ENCODE data around the gene CHST8.

The CHST8 gene

DNA sequence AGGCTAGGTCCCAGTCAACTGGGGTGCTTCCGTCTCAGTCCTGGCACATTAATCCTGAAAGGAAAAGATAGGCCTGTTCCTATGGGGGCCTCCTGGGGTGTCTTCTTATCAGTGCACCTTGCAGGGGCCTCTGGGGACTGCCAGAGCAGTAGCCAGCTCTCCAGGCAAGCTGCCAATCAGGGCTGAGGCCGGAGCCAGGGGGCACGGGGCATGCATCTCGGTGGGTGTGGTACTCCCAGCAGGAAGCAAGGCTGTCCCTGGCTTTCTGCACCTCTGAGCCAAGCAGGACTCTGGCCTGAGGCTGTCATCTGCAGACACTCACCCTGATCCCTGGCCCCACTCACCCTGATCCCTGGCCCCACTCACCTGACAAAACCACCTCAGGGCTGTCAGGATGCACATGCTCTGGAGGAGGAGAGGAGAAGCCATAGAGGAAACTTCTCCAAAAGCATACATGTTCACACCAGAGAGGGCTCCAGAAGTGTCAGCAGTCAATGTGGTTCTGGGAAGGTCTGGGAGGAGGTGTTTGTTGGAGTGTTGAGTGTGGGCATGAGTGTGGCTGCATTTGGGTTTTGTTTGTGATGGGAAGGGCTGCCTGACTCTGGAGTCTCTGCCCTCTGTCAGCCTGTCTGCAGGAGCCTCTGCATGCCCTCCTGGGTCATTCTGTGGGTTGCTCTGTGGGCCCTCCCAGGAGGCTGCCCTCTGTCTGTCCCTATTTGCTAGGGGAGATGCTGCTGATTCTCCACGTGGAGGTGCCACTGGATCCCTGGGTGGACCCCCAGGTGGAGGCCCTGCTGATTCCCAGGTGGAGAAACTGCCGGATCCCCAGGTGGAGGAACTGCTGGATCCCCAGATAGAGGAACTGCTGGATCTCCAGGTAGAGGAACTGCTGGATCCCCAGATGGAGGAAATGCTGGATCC is 152.2 kb downstream of the CHST8 start:
- no peak for DNase-seq

DNA sequence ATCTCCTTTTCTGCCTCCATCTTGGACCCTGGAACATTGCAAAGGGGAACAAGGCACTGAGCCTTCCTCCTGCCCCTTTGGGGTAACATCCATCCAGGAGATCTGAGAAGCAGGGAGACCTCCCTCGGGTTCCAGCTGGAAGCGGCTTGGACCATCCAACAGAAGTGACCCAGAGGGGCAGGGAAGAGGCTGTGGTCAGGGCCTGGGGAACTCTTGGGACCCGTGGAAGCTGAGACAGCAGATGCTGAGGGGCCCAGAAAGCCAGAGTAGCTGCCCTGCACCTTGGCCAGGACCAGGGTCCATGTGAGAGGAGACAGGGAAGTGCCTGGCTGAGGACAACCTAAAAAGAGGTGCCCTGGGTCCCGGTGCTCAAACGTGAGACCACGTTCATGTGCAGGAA is 153.0 kb downstream of the CHST8 start:
- no peak for DNase-seq

DNA sequence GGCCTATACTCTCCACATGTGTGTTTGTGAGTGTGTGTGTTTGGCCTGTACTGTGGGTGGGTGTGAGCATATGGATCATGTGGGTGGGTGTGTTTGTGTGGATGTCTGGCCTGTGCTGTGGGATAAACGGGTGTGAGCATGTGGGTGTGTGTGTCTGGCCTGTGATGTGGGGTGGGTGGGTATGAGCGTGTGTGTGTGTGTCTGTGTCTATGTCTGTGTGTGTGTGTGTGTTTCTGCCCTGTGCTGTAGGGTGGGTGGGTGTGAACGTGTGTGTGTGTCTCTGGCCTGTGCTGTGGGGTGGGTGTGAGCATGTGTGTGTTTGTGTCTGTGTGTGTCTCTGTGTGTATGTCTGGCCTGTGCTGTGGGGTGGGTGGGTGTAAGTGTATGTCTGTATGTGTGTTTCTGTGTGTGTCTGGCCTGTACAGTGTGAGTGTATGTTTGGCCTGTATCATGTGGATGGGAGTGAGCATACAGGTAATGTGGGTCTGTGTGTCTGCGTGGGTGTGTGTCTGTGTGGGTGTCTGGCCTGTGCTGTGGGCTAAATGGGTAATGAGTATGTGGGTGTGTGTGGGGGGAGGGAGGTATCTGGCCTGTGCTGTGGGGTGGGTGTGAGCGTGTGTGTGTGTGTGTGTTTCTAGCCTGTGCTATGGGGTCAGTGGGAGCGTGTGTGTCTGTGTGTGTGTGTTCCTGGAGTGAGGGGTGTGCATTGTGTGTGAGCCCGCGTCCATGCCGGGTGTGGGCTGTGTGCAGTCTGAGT is 154.2 kb downstream of the CHST8 start:
- DNase-seq = no peak

GRCh38 chr19:33777351-33777750 is 155.6 kb downstream of the CHST8 start:
- DNase-seq = no peak

GRCh38 chr19:33777753-33778088 is 156.0 kb downstream of the CHST8 start:
- DNase-seq = no peak

DNA sequence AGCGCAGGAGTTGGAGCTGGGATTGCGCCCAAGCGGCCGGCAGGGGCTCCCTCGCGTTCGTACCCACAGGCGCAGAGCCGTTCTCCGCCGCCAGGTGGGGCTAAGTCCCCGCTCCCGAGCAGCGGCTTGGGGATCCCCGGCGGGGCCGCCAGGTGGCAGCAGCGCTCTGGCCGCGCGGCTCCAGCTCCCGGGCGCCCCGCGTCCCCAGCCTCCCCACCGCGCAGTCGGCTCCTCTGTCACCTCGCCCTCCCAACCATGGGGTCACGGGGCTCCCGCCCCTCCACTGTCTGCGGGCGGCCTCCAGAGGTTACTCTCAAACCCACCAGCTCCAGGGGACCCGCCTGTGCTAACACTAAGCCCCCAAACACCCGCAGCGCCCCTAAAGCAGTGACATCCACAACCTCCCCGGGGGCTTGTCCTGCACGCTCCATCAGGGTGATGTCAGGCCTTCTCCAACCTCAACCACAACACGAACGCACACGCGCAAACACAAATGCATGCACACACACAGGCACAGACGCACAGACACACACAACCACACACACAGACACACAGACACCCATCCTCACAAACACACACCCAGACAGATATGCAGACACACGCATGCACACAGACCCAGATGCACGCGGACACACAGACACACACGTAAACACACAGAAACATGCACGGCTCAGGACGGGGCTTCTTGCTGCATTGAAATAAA is 156.5 kb downstream of the CHST8 start:
- DNase-seq = no peak

- DNase-seq = no peak
These were observed 158.1 kb downstream of the CHST8 start for GRCh38 chr19:33779849-33780248.

DNA sequence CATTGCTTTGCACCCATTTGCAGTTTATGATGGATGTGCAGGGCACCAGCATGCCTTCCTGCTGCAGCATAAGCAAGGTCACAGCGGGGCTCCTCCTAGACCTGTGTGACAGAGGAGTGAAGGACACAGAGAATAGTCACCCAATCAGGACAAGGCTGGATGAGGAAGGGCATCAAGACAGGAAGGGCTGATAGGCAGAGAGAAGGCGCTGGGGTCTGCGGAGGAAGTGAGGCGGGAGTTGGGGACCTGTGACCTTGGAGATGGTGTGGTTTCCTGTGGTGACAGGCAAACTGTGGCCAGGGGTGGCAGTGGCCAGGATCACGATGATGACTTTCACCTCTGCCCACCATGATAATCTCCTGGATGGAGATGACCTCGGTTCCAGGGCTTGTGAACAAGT is 158.5 kb downstream of the CHST8 start:
- DNase-seq = no peak

DNA sequence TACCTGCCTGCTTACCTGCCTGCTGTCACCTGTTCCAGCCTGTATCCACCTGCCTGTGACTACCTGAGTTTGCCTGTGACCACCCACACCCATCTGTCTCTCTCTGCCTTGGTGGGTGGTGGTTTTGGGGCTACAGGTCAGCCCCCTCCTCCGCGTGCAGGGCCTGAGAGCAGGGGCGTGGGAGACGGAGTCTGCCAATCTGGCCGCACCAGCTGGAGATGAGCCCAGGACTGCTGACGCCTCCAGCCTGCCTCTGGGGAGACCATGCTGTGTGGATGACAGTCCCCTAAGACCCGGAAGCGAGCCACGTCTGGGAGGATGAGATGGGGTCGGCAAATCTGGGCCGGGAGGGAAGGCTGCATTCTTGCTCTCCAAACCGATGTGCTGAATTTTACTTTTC is 159.0 kb downstream of the CHST8 start:
- DNase-seq = no peak

DNA sequence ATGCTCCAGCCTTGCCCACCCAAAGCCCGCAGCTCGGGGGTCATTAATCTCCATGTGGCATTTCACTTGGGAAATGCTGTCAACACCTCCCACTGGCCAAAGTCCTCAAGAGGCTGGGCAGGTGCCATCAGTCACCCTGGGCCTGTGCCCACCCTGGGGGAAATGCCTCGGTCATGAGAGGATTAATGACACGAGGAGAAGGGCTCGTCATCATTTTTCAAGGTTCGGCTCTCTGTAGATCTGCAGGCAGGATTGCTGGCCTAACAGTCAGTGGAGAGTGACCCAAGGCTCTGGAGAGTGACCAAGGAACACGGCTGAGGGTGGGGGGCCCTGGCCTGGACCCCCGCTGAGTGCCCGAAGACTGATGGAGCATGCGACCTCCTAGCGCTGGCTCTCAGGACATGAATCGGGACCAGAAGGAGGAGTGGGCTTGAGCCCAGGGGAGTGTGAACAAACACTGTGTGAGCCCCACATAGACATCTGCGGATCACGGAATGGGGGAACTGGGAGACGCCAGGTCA is 159.7 kb downstream of the CHST8 start:
- DNase-seq = no peak

DNA sequence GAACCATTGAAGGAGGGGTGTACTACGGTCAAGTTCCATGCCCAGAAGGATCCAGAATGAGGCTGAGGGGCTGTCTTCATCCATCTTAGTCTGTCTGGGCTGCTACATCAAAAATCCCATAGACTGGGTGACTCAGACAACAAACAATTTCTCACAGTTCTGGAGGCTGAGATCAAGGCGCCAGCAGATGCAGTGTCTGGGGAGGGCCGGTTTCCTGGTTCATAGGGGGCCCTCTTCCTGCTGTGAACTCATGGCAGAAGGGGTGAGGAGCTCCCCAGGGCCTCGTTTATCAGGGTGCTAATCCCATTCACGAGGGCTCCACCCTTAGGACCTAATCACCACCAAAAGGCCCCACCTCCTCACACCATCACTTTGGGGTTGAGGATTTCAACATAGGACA is 160.2 kb downstream of the CHST8 start:
- DNase-seq = no peak

DNA sequence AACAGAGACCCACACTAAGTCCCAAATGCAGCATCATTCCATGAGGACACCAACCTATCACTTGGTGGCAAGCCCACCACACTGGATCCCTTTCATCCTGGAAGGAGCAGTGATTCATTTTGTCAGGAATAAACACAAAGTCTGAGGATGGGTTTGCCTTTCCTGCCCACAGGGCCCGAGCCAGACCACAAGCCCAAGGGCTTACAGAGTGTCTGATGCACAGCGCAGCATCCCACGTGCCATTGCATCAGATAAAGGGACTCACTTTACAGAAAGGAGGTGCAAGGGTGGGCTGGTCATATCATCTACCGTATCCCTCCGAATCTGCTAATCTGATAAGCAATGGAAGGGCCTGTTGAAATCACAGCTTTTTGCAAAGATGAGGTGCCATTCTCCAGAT is 162.7 kb downstream of the CHST8 start:
- DNase-seq = no peak

DNA sequence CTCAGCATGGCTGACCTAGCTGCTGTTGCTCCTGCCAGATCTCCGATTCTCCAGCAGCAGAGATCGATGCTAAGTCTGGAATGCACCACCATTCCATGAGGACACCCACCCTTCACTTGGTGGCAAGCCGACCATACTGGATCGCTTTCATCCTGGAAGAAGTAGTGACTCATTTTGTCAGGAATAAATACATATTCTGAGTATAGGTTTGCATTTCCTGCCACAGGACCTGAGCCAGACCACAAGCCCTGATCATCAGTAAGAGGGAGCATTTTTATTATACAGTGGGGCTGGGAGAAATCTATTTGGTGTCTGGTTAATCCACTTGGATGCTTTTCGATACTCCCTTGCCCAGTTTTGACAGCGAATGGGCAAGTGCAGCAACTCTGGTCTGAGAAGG is 164.0 kb downstream of the CHST8 start:
- DNase-seq = no peak

DNA sequence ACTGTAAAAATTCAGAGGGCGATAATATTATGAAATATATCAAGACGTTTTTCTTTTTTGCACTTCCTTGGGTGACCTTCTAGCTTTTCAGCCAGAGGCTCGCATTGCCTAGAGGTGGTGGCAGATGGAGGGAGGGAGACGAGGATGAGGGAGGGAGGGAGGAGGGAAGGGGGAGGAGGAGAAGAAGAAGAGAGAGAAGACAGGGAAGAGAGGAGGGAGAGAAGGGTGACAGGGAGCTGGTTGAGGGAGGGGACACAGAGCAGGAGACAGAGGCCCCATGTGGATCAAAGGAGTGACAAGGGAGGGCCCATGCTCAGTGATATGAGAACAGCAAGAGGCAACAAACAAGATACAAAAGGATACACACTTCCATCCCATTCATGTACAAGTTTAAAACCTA is 166.9 kb downstream of the CHST8 start:
- no peak for DNase-seq

DNA sequence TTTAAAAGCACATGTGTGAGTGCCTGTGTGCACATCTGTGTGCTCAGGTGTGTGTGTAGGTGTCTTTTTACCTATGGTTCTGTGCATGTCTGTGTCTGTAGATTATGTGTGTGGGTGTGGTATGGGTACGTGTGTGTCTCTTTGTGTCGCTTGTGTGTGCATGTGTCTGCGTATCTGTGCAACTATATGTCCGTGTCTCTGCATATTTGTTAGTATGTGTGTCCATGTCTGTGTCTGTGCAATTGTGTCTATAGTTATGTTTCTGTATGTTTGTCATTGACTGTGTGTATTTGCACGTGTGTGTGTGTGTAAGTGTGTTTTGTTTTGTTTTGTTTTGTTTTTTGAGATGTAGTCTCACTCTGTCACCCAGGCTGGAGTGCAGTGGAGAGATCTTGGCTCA is 167.6 kb downstream of the CHST8 start:
- DNase-seq = no peak

DNA sequence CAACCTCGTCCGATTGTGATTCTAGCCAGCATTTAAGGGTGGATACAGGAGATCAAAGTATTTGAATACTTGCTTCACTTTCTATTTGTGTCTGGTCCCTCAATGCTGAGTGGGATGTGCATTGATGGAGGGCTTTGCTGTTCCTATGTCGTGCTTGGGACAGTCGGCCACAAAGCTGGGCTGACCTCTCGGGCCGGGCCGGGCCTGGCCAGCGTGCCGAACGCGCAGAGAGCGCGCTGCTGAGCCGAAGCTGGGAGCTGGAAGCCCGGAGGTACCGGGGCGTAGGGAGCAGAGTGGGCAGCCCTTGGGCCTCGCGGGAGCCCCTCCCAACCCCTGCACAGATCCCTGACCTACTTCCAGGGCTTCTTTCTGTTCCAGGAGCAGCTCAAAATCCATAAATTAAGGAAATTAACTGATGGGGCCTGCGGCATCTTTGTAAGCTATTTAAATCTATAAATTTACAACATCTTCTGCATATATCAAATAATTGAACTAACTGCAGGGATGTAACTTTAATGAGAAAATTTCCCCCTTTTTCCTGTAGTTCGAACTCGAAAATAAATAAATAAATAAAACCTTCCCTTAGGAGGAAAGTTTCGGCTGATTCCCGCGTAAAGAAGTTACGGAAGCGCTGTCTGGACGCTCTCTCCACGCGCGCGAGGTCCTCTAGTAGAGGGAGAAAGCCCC is 173.1 kb downstream of the CHST8 start:
- no peak for DNase-seq

GRCh38 chr19:33795370-33796163 is 173.8 kb downstream of the CHST8 start:
- no peak for DNase-seq

DNA sequence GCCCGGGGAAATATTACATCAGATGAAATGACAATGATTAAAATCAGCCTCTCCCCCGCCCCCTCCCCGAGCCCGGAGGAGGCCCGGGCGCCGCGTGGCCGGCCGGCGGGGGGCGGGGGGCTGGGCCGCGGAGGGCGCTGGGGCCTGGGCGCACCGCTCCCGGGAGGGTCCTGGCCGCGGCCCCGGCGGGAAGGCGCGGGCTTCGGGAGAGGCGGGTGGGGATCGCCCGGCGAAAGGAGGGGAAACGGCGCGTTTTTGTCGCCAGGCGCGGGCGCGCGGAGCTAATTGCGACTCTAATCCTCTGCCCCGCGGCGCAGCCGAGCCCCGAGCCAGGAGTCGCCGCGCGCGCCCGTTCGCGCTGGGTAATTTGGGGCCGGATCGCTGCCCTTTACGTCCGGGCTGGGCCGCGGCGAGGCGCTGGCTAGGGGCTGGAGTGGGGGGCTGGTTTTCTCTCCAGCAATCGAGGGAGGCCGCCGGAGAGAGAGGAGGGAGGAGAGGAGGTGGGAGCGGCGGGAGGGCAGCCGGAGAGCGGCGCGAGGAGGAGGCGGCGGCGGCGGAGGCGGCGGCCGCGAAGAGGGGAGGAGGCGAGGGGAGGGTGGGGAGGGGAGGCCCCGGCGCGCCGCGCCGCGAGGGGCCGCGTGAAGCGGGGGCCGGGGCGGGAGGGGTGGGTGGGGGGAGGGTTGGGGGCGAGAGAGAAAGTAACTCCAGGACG is 174.6 kb downstream of the CHST8 start, which contains the start of gene KCTD15:
KCTD15 (plus strand) TSS at position 707 of the 712 bp plus-strand sequence. CDS start 3,585 bp downstream, outside the sequence.
- no peak for DNase-seq

GRCh38 chr19:33797802-33798671 is 176.3 kb downstream of the CHST8 start:
- no peak for DNase-seq

- no peak for DNase-seq
These were observed 176.9 kb downstream of the CHST8 start for GRCh38 chr19:33798681-33799111.

Data from cortex of kidney (tissue), 1 donor.